Gastroesophageal sphincter (tissue), 4 donors: ENCODE measurements around the gene AP2S1. TPM values are rescaled to one million over a fixed set of nuclear protein-coding genes. Genes with fewer than 3 reads are reported as not detected.
"Not testable (repeated sequence)": the region's sequence is repeated elsewhere in the genome, so short reads cannot be mapped to it uniquely, and the experiment has no call there.

Experiments
- ATAC-seq: fragments of 150-250 bp; one replicate; pipeline ENCODE4 v1.9.1; 2016; ENCODE audit warnings: mild to moderate bottlenecking, moderate library complexity
- H3K27ac ChIP-seq, 4 donors: fragments of 200-600 bp; sonication (generic) in 3 of 4; 1 replicate in 3 of 4; 2 replicates in 1 of 4; pipeline ENCODE4 v1.5.1; 2016 to 2019
- H3K27me3 ChIP-seq: fragments of 200-600 bp; sonication (generic); one replicate; pipeline ENCODE4 v1.5.1; 2019
- H3K36me3 ChIP-seq, 2 donors: fragments of 200-600 bp; sonication (generic); one replicate each; pipeline ENCODE4 v1.5.1; 2019; ENCODE audit warnings: control low read depth in 1 of 2
- H3K4me1 ChIP-seq, 3 donors: fragments of 200-600 bp; sonication (generic); 1 replicate in 2 of 3; 2 replicates in 1 of 3; pipeline ENCODE4 v1.5.1; 2016 to 2019; ENCODE audit warnings: control low read depth in 2 of 3
- H3K4me3 ChIP-seq, 2 donors: fragments of 200-600 bp; sonication (generic); one replicate each; pipeline ENCODE4 v1.5.1; 2019; ENCODE audit warnings: mild to moderate bottlenecking in 1 of 2, moderate library complexity in 1 of 2
- H3K9me3 ChIP-seq, 3 donors: fragments of 200-600 bp; sonication (generic); one replicate each; pipeline ENCODE4 v1.5.1; 2017 to 2019; ENCODE audit warnings: control low read depth in 2 of 3
- CTCF ChIP-seq, 4 experiments: fragments of 200-600 bp in 2 of 4; fragments of 450-650 bp in 2 of 4; sonication (generic) in 1 of 4; IDR thresholded peaks; one replicate each; pipeline ENCODE4 v1.5.1; 2017 to 2019; ENCODE audit warnings: antibody characterized with exemption in 4 of 4, mild to moderate bottlenecking in 2 of 4, moderate library complexity in 2 of 4
- EP300 ChIP-seq: sonication (generic); formaldehyde crosslinking; IDR thresholded peaks from one replicate; pipeline ENCODE4 v1.6.1; 2017; ENCODE audit warnings: antibody characterized with exemption, mild to moderate bottlenecking
- POLR2A ChIP-seq, 2 donors: fragments of 450-650 bp; IDR thresholded peaks; one replicate each; pipeline ENCODE4 v1.6.1; 2017; ENCODE audit warnings: antibody characterized with exemption in 2 of 2, mild to moderate bottlenecking in 2 of 2, moderate library complexity in 1 of 2
- POLR2AphosphoS5 ChIP-seq: sonication (generic); formaldehyde crosslinking; IDR thresholded peaks from one replicate; pipeline ENCODE4 v1.6.1; 2017; ENCODE audit warnings: antibody characterized with exemption
- WGBS, 2 donors: methylation state at CpG; one replicate each; pipeline ENCODE4 v1.1.5; 2018; ENCODE audit warnings: low coverage in 1 of 2; 5-methylcytosine and 5-hydroxymethylcytosine counted together
- total RNA-seq, 4 donors: library from RNA; depleted of rRNA; stranded (reverse); fragments of >200 nt; gene quantifications; one replicate each; pipeline ENCODE4 v1.1.0, GENCODE V29; 2016

AP2S1 gene
- total RNA-seq, 4 donors from 2014 or later, result 40.6 to 76.2 (median 66.5) TPM

GRCh38 chr19:46815833-46816627 lies 34.6 kb downstream of the AP2S1 start:
- H3K36me3 ChIP-seq, result no peaks in the 10 kb centered on the region
- H3K4me3 ChIP-seq, result no peak overlapping the region
- no peaks in the 10 kb centered on the region for H3K9me3 ChIP-seq
- H3K4me1 ChIP-seq, result peaks cover 0 to 21% (median 0%) of the 10 kb centered on the region in 3 donors
- H3K27ac ChIP-seq, result no peak overlapping the region
- H3K27me3 ChIP-seq, result no peaks in the 10 kb centered on the region
- WGBS, 2 donors, result 80 to 90% methylated on average over 4 to 11 of the region's 18 CpGs
- TF ChIP-seq CTCF (IDR thresholded peaks at IDR 0.05), result no peak
- no peak for TF ChIP-seq POLR2A (IDR thresholded peaks at IDR 0.05)
- TF ChIP-seq POLR2AphosphoS5, result no peak
- TF ChIP-seq EP300, result no peak
- ATAC-seq, result no peak

DNA sequence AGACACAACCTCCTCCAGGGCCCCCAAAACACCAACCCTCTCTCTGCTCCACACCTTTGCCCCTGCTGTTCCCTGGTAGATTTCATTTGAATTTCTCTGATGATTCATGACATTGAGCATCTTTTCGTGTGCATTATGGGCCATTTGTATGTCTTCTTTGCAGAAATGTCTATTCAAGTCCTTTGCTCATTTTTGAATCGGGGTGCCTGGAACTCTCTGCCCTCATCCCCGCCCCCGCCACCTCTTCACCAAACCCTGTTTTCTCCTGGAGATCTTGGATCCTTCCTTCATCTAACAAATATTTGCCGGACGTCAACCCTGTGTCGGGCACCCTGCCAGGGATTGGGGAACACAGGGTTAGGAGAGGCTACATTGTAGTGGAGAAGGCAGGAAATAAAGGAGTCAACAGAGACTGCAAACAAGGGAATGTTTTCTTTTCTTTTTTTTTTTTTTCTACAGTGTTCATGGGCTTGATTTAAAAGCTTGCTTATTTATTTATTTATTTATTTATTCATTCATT lies 36.7 kb downstream of the AP2S1 start:
- Histone ChIP-seq H3K27ac (peak overlapping the region in 3 of 4 donors; percentile 21 to 43 (median 33)), H3K4me1 (peaks cover 0 to 21% (median 0%) of the 10 kb centered on the region in 3 donors), H3K4me3 (no peak overlapping the region), H3K9me3 (no peaks in the 10 kb centered on the region), H3K36me3 (no peaks in the 10 kb centered on the region), H3K27me3 (no peaks in the 10 kb centered on the region)
- TF ChIP-seq POLR2A (IDR thresholded peaks at IDR 0.05) (no peak), POLR2AphosphoS5 (no peak), CTCF (IDR thresholded peaks at IDR 0.05) (no peak), EP300 (no peak)
- 26 to 39% methylated on average over 2 to 6 of the region's 7 CpGs for WGBS, 2 donors
- ATAC-seq, result no peak

- Histone ChIP-seq H3K4me1 (peaks cover 0 to 21% (median 0%) of the 10 kb centered on the region in 3 donors), H3K27ac (peak overlapping the region in 3 of 4 donors; percentile 21 to 43 (median 33)), H3K36me3 (no peaks in the 10 kb centered on the region), H3K9me3 (no peaks in the 10 kb centered on the region), H3K27me3 (no peaks in the 10 kb centered on the region), H3K4me3 (no peak overlapping the region)
- 63 to 70% methylated on average over 6 to 7 of the region's 24 CpGs for WGBS, 2 donors
- TF ChIP-seq EP300 (no peak), POLR2AphosphoS5 (peak; percentile 14)
- no peak for ATAC-seq
Measured at GRCh38 chr19:46812977-46813838, 37.4 kb downstream of the AP2S1 start.

- Histone ChIP-seq H3K27me3 (no peaks in the 10 kb centered on the region), H3K4me1 (peaks cover 0 to 21% (median 0%) of the 10 kb centered on the region in 3 donors), H3K9me3 (no peaks in the 10 kb centered on the region), H3K36me3 (no peaks in the 10 kb centered on the region), H3K4me3 (no peak overlapping the region), H3K27ac (no peak overlapping the region)
- no peak for ATAC-seq
- WGBS, 2 donors, result 86 to 95% methylated on average over 5 to 10 of the region's 13 CpGs
- TF ChIP-seq EP300 (no peak), CTCF (IDR thresholded peaks at IDR 0.05) (no peak), POLR2A (IDR thresholded peaks at IDR 0.05) (no peak)
Measured at GRCh38 chr19:46809534-46810272, 40.9 kb downstream of the AP2S1 start.

GRCh38 chr19:46806656-46807055 lies 44.0 kb downstream of the AP2S1 start:
- ATAC-seq, result no peak
- Histone ChIP-seq H3K27me3 (no peaks in the 10 kb centered on the region), H3K9me3 (no peaks in the 10 kb centered on the region), H3K4me3 (no peak overlapping the region), H3K27ac (no peak overlapping the region), H3K36me3 (no peaks in the 10 kb centered on the region), H3K4me1 (no peaks in the 10 kb centered on the region)
- WGBS, 2 donors, result 75 to 76% methylated on average over 3 to 5 of the region's 7 CpGs
- TF ChIP-seq EP300, result no peak
- TF ChIP-seq POLR2A (IDR thresholded peaks at IDR 0.05), result no peak
- no peak for TF ChIP-seq POLR2AphosphoS5
- no peak for TF ChIP-seq CTCF (IDR thresholded peaks at IDR 0.05)

DNA sequence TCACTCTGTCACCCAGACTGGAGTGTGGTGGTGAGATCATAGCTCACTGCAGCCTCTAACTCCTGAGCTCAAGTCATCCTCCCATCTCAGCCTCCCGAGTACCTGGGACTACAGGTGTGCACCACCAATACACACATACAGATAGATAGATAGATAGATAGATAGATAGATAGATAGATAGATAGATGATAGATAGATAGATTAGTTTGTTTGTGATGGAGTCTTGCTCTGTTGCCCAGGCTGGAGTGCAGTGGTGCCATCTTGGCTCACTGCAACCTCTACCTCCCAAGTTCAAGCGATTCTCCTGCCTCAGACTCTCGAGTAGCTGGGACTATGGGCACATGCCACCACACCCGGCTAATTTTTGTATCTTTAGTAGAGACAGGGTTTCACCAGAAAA lies 46.2 kb downstream of the AP2S1 start:
- not testable (repeated sequence) for H3K4me3 ChIP-seq, H3K27me3 ChIP-seq, H3K4me1 ChIP-seq, H3K36me3 ChIP-seq, ATAC-seq, H3K9me3 ChIP-seq, H3K27ac ChIP-seq
- 90 to 100% methylated on average over 1 to 4 of the region's 4 CpGs for WGBS, 2 donors
